ENCODE measurements around the gene ACTL10.
"Not testable (repeated sequence)": the region's sequence is repeated elsewhere in the genome, so short reads cannot be mapped to it uniquely, and the experiment has no call there.

The ACTL10 gene

GRCh38 chr20:33666293-33667244 is at the start of gene ACTL10:
Gene ACTL10, plus strand, starts transcription at chr20:33666943. Its CDS starts 555 bp downstream, at chr20:33667498.
- in situ Hi-C loops (cut with HindIII; ENCODE audit: low sequenced_read_pairs): no loop called here

- in situ Hi-C loops (cut with HindIII; ENCODE audit: low sequenced_read_pairs): no loop called here
Measured at GRCh38 chr20:33621717-33622400, 44.9 kb upstream of the ACTL10 start.

GRCh38 chr20:33622705-33623365 is 43.9 kb upstream of the ACTL10 start:
- in situ Hi-C loops (cut with HindIII; ENCODE audit: low sequenced_read_pairs): no loop called here

GRCh38 chr20:33624399-33624798 is 42.3 kb upstream of the ACTL10 start:
- in situ Hi-C loops (cut with HindIII; ENCODE audit: low sequenced_read_pairs): no loop called here

- in situ Hi-C loops (cut with HindIII; ENCODE audit: low sequenced_read_pairs): no loop called here
Measured at GRCh38 chr20:33626190-33626589, 40.6 kb upstream of the ACTL10 start.

- in situ Hi-C loops (cut with HindIII; ENCODE audit: low sequenced_read_pairs): no loop called here
Measured at GRCh38 chr20:33627577-33628216, 39.0 kb upstream of the ACTL10 start.

GRCh38 chr20:33629533-33629932 is 37.2 kb upstream of the ACTL10 start:
- in situ Hi-C loops (cut with HindIII; ENCODE audit: low sequenced_read_pairs): no loop called here

- in situ Hi-C loops (cut with HindIII; ENCODE audit: low sequenced_read_pairs): no loop called here
Measured at GRCh38 chr20:33629979-33630378, 36.8 kb upstream of the ACTL10 start.

- in situ Hi-C loops (cut with HindIII; ENCODE audit: low sequenced_read_pairs): no loop called here
Measured at GRCh38 chr20:33630507-33630906, 36.2 kb upstream of the ACTL10 start.

- in situ Hi-C loops (cut with HindIII; ENCODE audit: low sequenced_read_pairs): not testable (repeated sequence)
Measured at GRCh38 chr20:33631910-33632309, 34.8 kb upstream of the ACTL10 start.

GRCh38 chr20:33635341-33635740 is 31.4 kb upstream of the ACTL10 start:
- in situ Hi-C loops (cut with HindIII; ENCODE audit: low sequenced_read_pairs): no loop called here

- in situ Hi-C loops (cut with HindIII; ENCODE audit: low sequenced_read_pairs): no loop called here
Measured at GRCh38 chr20:33636776-33637175, 30.0 kb upstream of the ACTL10 start.

- in situ Hi-C loops (cut with HindIII; ENCODE audit: low sequenced_read_pairs): no loop called here
Measured at GRCh38 chr20:33640287-33640686, 26.5 kb upstream of the ACTL10 start.

- in situ Hi-C loops (cut with HindIII; ENCODE audit: low sequenced_read_pairs): no loop called here
Measured at GRCh38 chr20:33644313-33645071, 22.3 kb upstream of the ACTL10 start.

- in situ Hi-C loops (cut with HindIII; ENCODE audit: low sequenced_read_pairs): no loop called here
Measured at GRCh38 chr20:33645072-33645358, 21.7 kb upstream of the ACTL10 start.

- in situ Hi-C loops (cut with HindIII; ENCODE audit: low sequenced_read_pairs): no loop called here
Measured at GRCh38 chr20:33645396-33645795, 21.3 kb upstream of the ACTL10 start.

- in situ Hi-C loops (cut with HindIII; ENCODE audit: low sequenced_read_pairs): no loop called here
Measured at GRCh38 chr20:33646191-33646590, 20.6 kb upstream of the ACTL10 start.

- in situ Hi-C loops (cut with HindIII; ENCODE audit: low sequenced_read_pairs): not testable (repeated sequence)
Measured at GRCh38 chr20:33646959-33647602, 19.7 kb upstream of the ACTL10 start.

GRCh38 chr20:33647603-33648395 is 18.9 kb upstream of the ACTL10 start:
- in situ Hi-C loops (cut with HindIII; ENCODE audit: low sequenced_read_pairs): no loop called here

Measured in DLD1 (cell line).